H1 (cell line): ENCODE results near the gene CD226. TPM values are rescaled to one million over a fixed set of nuclear protein-coding genes. Genes with fewer than 3 reads are reported as not detected.
"Not testable (repeated sequence)": the region's sequence is repeated elsewhere in the genome, so short reads cannot be mapped to it uniquely, and the experiment has no call there.

Experiments
- CTCF ChIA-PET: fragments of 300-600 bp; sonication (Branson Sonifier 250); formaldehyde crosslinking; loops from one replicate; lab custom pipeline; 2021; ENCODE audit not compliant: partially characterized antibody; lab: Charles Lee
- POLR2A ChIA-PET: fragments of 300-600 bp; sonication (Branson Sonifier 250); formaldehyde crosslinking; loops from one replicate; lab custom pipeline; 2021; ENCODE audit warnings: inconsistent platforms; ENCODE audit not compliant: partially characterized antibody; lab: Charles Lee
- DNase-seq, 2 experiments: peaks; one replicate each; pipeline versions ENCODE4 v3.0.0 to v3.0.0-alpha.2; 2010 to 2022; ENCODE audit warnings: low spot score in 2 of 2, low read depth in 1 of 2, mixed read lengths in 1 of 2
- FAIRE-seq: peaks from 2 replicates; lab custom pipeline; 2011; peaks lifted over from hg19 to GRCh38; lab: Jason Lieb, UNC
- H2AFZ ChIP-seq: 2 replicates; pipeline ENCODE4 v1.8.1; 2012; ENCODE audit warnings: low read length, inconsistent platforms
- H2AK5ac ChIP-seq: 2 replicates; pipeline ENCODE4 v1.6.1; 2013; ENCODE audit warnings: low read depth, low read length
- H2BK120ac ChIP-seq: replicated peaks from 2 replicates; pipeline ENCODE3; 2013; ENCODE audit warnings: low read depth, low read length, inconsistent platforms
- H2BK12ac ChIP-seq: 2 replicates; pipeline ENCODE4 v1.6.1; 2013; ENCODE audit warnings: low read depth, low read length
- H2BK15ac ChIP-seq: 2 replicates; pipeline ENCODE4 v1.6.1; 2013; ENCODE audit warnings: low read length
- H2BK20ac ChIP-seq: 2 replicates; pipeline ENCODE4 v1.6.1; 2013; ENCODE audit warnings: low read length
- H2BK5ac ChIP-seq: 2 replicates; pipeline ENCODE4 v1.6.1; 2013; ENCODE audit warnings: low read depth, low read length
- H3K14ac ChIP-seq: 2 replicates; pipeline ENCODE4 v1.6.1; 2013; ENCODE audit warnings: inconsistent platforms; ENCODE audit not compliant: insufficient read length
- H3K18ac ChIP-seq: 2 replicates; pipeline ENCODE4 v1.6.1; 2013; ENCODE audit warnings: low read length; ENCODE audit errors: extremely low read depth
- H3K23ac ChIP-seq: 2 replicates; pipeline ENCODE4 v1.6.1; 2013; ENCODE audit warnings: inconsistent platforms; ENCODE audit not compliant: insufficient read length
- H3K23me2 ChIP-seq: 2 replicates; pipeline ENCODE4 v1.6.1; 2013; ENCODE audit warnings: low read depth, low read length
- H3K27ac ChIP-seq: 2 replicates; pipeline ENCODE4 v1.6.1; 2011; ENCODE audit warnings: low read depth, low read length, inconsistent platforms
- H3K27me3 ChIP-seq, 4 experiments: replicated peaks in 1 of 4; 1 replicate in 1 of 4; 2 replicates in 3 of 4; pipeline versions ENCODE4 v1.6.1 to v1.8.1; 2011 to 2013; ENCODE audit warnings: low read length in 3 of 4, mild to moderate bottlenecking in 3 of 4, inconsistent platforms in 2 of 4, mixed read lengths in 2 of 4, moderate library complexity in 1 of 4; ENCODE audit not compliant: control insufficient read depth in 3 of 4, insufficient read depth in 3 of 4; ENCODE audit errors: extremely low read depth in 1 of 4
- H3K36me3 ChIP-seq, 4 experiments: 2 replicates each; pipeline versions ENCODE4 v1.6.1 to v1.8.1; 2011 to 2013; ENCODE audit warnings: mild to moderate bottlenecking in 4 of 4, low read length in 3 of 4, moderate library complexity in 2 of 4, control low read depth in 1 of 4, inconsistent platforms in 1 of 4; ENCODE audit not compliant: insufficient read depth in 4 of 4, control insufficient read depth in 2 of 4
- H3K4ac ChIP-seq: replicated peaks from 2 replicates; pipeline ENCODE3; 2013; ENCODE audit warnings: low read length, low read depth, mixed read lengths, inconsistent platforms; ENCODE audit not compliant: insufficient read length
- H3K4me1 ChIP-seq, 4 experiments: replicated peaks in 1 of 4; 1 replicate in 1 of 4; 2 replicates in 3 of 4; pipeline versions ENCODE4 v1.6.1 to v1.8.1; 2011 to 2013; ENCODE audit warnings: low read length in 3 of 4, inconsistent platforms in 2 of 4, mixed read lengths in 1 of 4; ENCODE audit not compliant: insufficient read depth in 4 of 4, control insufficient read depth in 3 of 4
- H3K4me2 ChIP-seq, 2 experiments: 2 replicates each; pipeline versions ENCODE4 v1.6.1 to v1.8.1; 2011 to 2013; ENCODE audit warnings: low read depth in 2 of 2, low read length in 2 of 2, control low read depth in 1 of 2, inconsistent platforms in 1 of 2, mild to moderate bottlenecking in 1 of 2; ENCODE audit not compliant: insufficient read depth in 1 of 2
- H3K4me3 ChIP-seq, 4 experiments: fragments of 200-600, 300-600 bp in 1 of 4; sonication (generic), shearing (Covaris generic), sonication (Bioruptor Twin) in 1 of 4; 2 replicates each; pipeline versions ENCODE4 v1.5.1 to v1.8.1; 2011 to 2016; ENCODE audit warnings: low read length in 4 of 4, low read depth in 3 of 4, control low read depth in 2 of 4, inconsistent platforms in 2 of 4, mild to moderate bottlenecking in 2 of 4, mixed read lengths in 1 of 4, moderate library complexity in 1 of 4; ENCODE audit not compliant: insufficient read depth in 2 of 4; ENCODE audit errors: extremely low read depth in 1 of 4
- H3K56ac ChIP-seq: replicated peaks from 2 replicates; pipeline ENCODE3; 2013; ENCODE audit warnings: low read depth, mild to moderate bottlenecking, mixed read lengths, low read length, inconsistent platforms; ENCODE audit not compliant: insufficient read length
- H3K79me1 ChIP-seq: 2 replicates; pipeline ENCODE4 v1.6.1; 2013; ENCODE audit warnings: low read depth, low read length, control low read depth
- H3K79me2 ChIP-seq, 2 experiments: 2 replicates each; pipeline versions ENCODE4 v1.6.1 to v1.8.1; 2012 to 2013; ENCODE audit warnings: low read length in 2 of 2, mild to moderate bottlenecking in 2 of 2, inconsistent platforms in 1 of 2; ENCODE audit not compliant: insufficient read depth in 2 of 2, control insufficient read depth in 1 of 2
- H3K9ac ChIP-seq, 4 experiments: replicated peaks in 1 of 4; 1 replicate in 1 of 4; 2 replicates in 3 of 4; pipeline versions ENCODE4 v1.6.1 to v1.8.1; 2011 to 2013; ENCODE audit warnings: low read depth in 3 of 4, low read length in 3 of 4, control low read depth in 2 of 4, mild to moderate bottlenecking in 2 of 4, moderate library complexity in 2 of 4, inconsistent platforms in 1 of 4; ENCODE audit errors: extremely low read depth in 1 of 4
- H3K9me3 ChIP-seq, 2 experiments: 2 replicates each; pipeline versions ENCODE4 v1.6.1 to v1.8.1; 2012 to 2013; ENCODE audit warnings: mild to moderate bottlenecking in 2 of 2, moderate library complexity in 2 of 2, control low read depth in 1 of 2, inconsistent platforms in 1 of 2, low read depth in 1 of 2, low read length in 1 of 2, mixed read lengths in 1 of 2; ENCODE audit not compliant: insufficient read depth in 2 of 2
- H4K20me1 ChIP-seq, 2 experiments: replicated peaks in 1 of 2; 2 replicates each; pipeline versions ENCODE3 to v1.8.1; 2011 to 2013; ENCODE audit warnings: inconsistent platforms in 2 of 2, low read length in 2 of 2, mild to moderate bottlenecking in 1 of 2; ENCODE audit not compliant: insufficient read depth in 2 of 2, control insufficient read depth in 1 of 2
- H4K5ac ChIP-seq: 2 replicates; pipeline ENCODE4 v1.6.1; 2013; ENCODE audit warnings: low read length, low read depth, mixed read lengths, inconsistent platforms; ENCODE audit not compliant: insufficient read length
- H4K8ac ChIP-seq: 2 replicates; pipeline ENCODE4 v1.8.0; 2013; ENCODE audit warnings: mild to moderate bottlenecking, moderate library complexity, low read length, inconsistent platforms; ENCODE audit not compliant: insufficient read depth; ENCODE audit errors: extremely low read depth
- H4K91ac ChIP-seq: replicated peaks from 2 replicates; pipeline ENCODE3; 2013; ENCODE audit warnings: low read length, mixed read lengths, inconsistent platforms; ENCODE audit not compliant: insufficient read length
- WGBS, 2 experiments: shearing (Covaris generic) in 1 of 2; methylation state at CpG; one replicate each; pipeline versions ENCODE4 v1.1.6 to v1.1.7; 2013 to 2015; ENCODE audit warnings: low lambda C conversion rate in 2 of 2, mixed read lengths in 2 of 2, inconsistent platforms in 1 of 2, low coverage in 1 of 2, missing lambda C conversion rate in 1 of 2; ENCODE audit not compliant: insufficient replicate concordance in 2 of 2, insufficient coverage in 1 of 2, insufficient read length in 1 of 2; ENCODE audit errors: extremely low coverage in 1 of 2, missing lambda C conversion rate in 1 of 2; 5-methylcytosine and 5-hydroxymethylcytosine counted together
- polyA plus RNA-seq, 7 experiments: library from polyadenylated mRNA; depleted of rRNA in 3 of 7; stranded (reverse) in 5 of 7; unstranded in 2 of 7; fragments of >200 nt in 5 of 7; fragments of 200-250 nt in 2 of 7; gene quantifications; 1 replicate in 5 of 7; 2 replicates in 1 of 7; 4 replicates in 1 of 7; pipeline versions ENCODE4 v1.2.1 to v1.2.3, GENCODE V29; 2011 to 2013; ENCODE audit warnings: missing spikeins in 2 of 7, mixed read lengths in 2 of 7
- total RNA-seq: library from RNA; stranded (reverse); fragmentation: NEBNext Ultra II Directional; extraction: Animal tissue kit (Norgen Biotek cat#: 25700); gene quantifications from 2 replicates; pipeline ENCODE4 v1.2.1, GENCODE V29; 2021

Gene CD226
- total and polyA plus RNA-seq, 2 of the 8 experiments (the other 6 are each of a cell fraction or from before 2014, with no cell fraction given), result not detected

DNA sequence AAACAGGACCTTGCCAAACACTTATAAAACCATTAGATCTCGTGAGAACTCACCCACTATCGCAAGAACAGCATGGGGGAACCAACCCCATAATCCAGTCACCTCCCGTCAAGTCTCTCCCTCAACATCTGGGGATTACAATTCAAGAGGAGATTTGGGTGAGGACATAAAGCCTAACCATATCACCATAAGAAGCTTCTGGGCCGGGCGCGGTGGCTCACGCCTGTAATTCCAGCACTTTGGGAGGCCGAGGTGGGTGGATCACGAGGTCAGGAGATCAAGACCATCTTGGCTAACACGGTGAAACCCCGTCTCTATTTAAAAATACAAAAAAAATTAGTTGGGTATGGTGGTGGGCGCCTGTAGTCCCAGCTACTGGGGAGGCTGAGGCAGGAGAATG lies 112.7 kb downstream of the CD226 start:
- DNase-seq, H3K4me1 ChIP-seq, H2BK12ac ChIP-seq, H3K27me3 ChIP-seq, H3K4me3 ChIP-seq, H2BK20ac ChIP-seq, H2AK5ac ChIP-seq, POLR2A ChIA-PET, H3K14ac ChIP-seq, H3K18ac ChIP-seq, H2BK5ac ChIP-seq, H3K27ac ChIP-seq, H2AFZ ChIP-seq, H3K79me2 ChIP-seq, H3K9me3 ChIP-seq, H4K8ac ChIP-seq, FAIRE-seq, H3K23ac ChIP-seq, H3K9ac ChIP-seq, H3K56ac ChIP-seq, H3K79me1 ChIP-seq, H3K23me2 ChIP-seq, H4K91ac ChIP-seq, H3K36me3 ChIP-seq, H3K4me2 ChIP-seq, H3K4ac ChIP-seq, CTCF ChIA-PET, H2BK120ac ChIP-seq, H4K5ac ChIP-seq, H4K20me1 ChIP-seq, H2BK15ac ChIP-seq: not testable (repeated sequence)
- 96% methylated on average over 10 of the region's 12 CpGs; no CpG with 5 or more reads in 1 of the 2 experiments for WGBS, 2 experiments
